GM18508 (cell line): ENCODE measurements around the gene DOCK3.
"Not testable (repeated sequence)": the region's sequence is repeated elsewhere in the genome, so short reads cannot be mapped to it uniquely, and the experiment has no call there.

ENCODE experiments used
- ATAC-seq: cut with Tn5 transposase; IDR thresholded peaks from one replicate; pipeline ENCODE4 v1.9.1; 2021; ENCODE audit warnings: moderate number of reproducible peaks; ENCODE audit not compliant: insufficient read depth, unreplicated experiment

The DOCK3 gene

DNA sequence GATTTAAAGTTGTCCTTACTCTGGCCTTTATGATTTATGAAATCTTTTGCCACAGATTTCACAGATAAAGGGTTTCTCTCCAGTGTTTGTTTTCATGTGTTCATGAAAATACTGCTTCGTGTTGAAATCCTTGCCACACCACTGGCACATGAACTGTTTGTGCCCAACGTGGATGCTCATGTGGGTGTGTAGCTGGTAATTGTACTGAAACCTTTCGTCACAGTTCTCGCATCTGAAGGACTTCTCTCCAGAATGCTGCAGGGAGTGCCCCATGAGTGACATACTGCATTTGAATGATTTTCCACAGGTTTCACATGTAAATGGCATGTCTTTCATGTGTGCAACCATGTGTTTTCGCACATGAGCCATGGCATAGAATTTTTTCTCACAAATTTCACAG lies 111.9 kb downstream of the DOCK3 start:
- ATAC-seq, result no peak

DNA sequence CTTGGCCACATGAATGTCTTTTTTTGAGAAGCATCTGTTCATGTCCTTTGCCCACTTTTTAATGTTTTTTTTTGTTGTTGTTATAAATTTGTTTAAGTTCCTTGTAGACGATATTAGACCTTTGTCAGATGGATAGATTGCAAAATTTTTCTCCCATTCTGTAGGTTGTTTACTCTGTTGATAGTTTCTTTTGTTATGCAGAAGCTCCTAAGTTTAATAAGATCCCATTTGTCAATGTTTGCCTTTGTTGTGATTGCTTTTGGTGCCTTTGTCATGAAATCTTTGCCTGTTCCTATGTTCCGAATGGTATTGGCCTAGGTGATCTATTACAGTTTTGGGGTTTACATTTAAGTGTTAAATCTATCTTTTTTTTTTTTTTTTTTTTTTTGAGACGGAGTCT lies 116.2 kb downstream of the DOCK3 start:
- ATAC-seq, result not testable (repeated sequence)

DNA sequence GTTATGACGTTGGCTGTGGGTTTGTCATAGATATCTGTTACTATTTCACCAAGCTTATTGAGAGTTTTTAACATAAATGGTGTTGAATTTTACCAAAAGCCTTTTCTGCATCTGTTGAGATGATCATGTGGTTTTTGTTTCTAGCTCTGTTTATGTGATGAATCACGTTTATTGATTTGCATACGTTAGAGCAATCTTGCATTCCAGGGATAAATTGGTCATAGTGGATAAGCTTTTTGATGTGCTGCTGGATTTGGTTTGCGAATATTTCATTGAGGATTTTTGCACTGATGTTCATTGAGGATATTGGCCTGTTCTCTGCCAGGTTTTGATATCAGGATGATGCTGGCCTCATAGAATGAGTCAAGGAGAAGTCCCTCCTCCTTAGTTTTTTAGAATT lies 117.8 kb downstream of the DOCK3 start:
- ATAC-seq, result no peak

DNA sequence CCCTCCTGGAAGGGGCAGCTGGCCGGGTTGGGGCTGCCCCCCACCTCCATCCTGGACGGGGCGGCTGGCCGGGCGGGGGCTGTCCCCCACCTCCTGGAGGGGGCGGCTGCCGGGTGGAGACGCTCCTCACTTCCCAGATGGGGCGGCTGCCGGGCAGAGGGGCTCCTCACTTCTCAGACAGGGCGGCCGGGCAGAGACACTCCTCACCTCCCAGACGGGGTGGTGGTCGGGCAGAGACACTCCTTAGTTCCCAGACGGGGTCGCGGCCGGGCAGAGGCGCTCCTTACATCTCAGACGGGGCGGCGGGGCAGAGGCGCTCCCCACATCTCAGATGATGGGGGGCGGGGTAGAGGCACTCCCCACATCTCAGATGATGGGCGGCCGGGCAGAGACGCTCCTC lies 129.1 kb downstream of the DOCK3 start:
- ATAC-seq, result not testable (repeated sequence)

DNA sequence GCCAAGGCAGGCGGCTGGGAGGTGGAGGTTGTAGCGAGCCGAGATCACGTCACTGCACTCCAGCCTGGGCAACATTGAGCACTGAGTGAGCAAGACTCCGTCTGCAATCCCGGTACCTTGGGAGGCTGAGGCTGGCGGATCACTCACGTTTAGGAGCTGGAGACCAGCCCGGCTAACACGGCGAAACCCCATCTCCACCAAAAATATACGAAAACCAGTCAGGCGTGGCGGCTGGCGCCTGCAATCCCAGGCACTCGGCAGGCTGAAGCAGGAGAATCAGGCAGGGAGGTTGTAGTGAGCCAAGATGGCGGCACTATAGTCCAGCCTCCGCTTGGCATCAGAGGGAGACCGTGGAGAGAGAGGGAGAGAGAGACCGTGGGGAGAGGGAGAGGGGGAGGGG lies 129.6 kb downstream of the DOCK3 start:
- ATAC-seq, result not testable (repeated sequence)

DNA sequence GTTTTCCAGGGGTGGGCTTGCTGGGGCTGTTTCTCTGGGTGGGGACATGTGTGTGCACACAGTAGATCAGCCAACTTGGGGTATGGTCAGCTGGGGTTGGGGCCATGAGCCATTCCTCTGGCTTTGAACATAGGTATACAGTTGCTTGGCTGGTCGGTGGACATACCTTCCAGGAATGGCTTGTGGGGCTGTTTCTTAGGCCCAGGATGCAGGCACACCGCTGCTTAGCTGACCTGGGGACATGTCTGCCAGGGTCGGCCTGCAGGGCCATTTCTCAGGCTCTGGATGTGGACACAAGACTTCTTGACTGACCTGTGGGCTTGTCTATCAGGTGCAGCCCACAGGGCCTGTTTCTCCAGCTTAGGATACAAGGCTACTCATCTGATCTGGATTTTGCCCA lies 130.6 kb downstream of the DOCK3 start:
- no peak for ATAC-seq

DNA sequence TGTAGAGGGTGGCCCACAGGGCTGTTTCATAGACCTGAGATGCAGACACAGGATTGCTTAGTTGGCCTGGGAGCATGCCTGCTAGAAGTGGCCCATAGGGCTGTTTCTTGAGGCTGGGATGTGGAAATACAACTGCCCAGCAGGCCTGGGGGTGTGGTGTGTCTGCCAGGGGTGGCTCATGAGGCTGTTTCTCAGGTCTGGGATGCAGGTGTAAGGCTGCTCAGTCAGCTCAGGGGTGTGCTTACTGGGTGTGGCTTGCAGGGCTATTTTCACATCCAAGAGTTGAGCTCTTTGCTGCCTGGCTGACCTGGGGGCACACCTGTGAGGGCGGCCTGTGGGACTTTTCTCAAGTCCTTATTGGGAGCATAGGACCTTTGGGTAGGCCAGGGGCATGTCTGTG lies 131.3 kb downstream of the DOCK3 start:
- ATAC-seq, result no peak

DNA sequence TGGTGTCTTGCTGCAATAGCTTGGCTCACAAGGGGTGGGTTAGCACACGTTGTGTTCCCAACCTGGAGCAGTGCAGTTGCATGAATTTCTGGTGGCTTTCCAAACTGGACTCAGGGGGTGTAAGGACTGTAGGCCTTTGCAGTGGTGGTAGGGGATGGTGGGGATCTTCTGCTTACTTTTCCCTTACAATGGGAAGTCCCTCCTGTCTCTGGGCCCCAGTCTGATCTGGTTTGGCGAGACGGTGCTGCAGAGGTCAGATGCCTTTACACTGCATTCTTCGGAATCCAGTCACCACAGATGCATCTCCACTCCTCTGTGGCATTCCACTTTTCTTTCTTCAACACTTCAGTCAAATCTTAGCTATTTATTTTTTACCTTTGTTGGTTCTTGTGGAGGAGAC lies 132.1 kb downstream of the DOCK3 start:
- ATAC-seq, result no peak

DNA sequence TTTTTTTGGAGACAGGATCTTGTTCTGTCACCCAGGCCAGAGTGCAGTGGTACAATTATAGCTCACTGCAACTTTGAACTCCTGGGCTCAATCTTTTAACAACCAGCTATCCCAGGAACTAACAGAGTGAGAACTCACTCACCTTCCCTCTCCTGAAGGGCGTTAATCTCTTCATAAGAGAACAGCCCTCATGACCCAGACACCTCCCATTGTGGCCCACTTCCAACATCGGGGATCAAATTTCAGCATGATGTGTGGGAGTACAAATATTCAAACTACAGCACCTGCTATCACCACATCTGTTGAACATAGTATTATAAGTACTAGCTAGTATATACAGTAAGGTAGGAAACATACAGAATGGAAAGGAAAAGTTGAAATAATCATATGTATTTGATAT lies 132.5 kb downstream of the DOCK3 start:
- no peak for ATAC-seq

DNA sequence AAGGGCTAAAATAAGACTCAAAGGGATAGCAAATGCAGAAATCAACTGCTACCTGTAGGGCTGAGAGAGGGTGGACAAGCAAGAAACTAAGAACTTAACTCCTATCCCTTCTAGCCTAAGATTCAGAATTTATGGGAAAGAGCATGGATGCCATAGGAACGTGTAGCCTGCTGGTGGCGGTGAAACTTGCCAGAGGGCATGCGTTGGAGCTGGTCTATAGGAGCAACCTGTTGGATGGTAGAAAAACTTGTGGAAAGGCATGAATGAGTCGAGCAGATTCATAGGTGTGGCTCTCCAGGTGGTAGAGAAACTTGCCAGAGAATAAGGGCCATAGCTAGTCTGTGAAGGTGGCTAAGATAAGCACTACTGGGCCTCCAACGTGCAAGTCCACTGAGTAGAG lies 137.2 kb downstream of the DOCK3 start:
- ATAC-seq, result no peak

DNA sequence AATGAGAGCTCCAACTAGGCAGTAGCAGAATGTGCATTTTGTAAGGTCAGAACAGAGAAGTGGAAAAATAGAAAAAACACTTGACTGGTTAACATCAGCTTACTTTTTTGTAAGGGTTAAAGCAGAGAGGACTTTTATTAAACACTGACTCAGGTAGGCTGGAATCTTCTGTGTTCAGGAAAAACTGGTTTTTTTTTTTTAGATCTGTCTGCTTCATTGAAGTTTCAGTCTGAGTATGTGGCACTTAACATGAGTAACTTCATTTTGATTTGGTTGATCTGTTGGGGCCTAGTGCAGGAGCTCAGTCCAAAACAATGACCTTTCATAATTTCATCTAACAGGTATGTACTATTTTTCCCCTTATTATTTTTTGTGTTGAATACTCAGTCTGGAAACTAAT lies 141.1 kb downstream of the DOCK3 start:
- no peak for ATAC-seq

DNA sequence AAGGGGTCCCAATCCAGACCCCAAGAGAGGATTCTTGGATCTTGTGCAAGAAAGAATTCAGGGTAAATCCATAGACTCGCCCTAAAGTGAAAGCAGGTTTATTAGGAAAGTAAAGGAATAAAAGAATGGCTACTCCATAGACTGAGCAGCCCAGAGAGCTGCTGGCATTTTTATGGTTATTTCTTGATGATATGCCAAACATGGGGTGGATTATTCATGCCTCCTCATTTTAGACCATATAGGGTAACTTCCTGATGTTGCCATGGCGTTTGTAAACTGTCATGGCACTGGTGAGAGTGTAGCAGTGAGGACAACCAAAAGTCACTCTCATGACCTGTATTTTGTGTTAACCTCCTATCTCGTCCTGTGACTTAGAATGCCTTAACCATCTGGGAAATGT lies 142.2 kb downstream of the DOCK3 start:
- ATAC-seq, result no peak

DNA sequence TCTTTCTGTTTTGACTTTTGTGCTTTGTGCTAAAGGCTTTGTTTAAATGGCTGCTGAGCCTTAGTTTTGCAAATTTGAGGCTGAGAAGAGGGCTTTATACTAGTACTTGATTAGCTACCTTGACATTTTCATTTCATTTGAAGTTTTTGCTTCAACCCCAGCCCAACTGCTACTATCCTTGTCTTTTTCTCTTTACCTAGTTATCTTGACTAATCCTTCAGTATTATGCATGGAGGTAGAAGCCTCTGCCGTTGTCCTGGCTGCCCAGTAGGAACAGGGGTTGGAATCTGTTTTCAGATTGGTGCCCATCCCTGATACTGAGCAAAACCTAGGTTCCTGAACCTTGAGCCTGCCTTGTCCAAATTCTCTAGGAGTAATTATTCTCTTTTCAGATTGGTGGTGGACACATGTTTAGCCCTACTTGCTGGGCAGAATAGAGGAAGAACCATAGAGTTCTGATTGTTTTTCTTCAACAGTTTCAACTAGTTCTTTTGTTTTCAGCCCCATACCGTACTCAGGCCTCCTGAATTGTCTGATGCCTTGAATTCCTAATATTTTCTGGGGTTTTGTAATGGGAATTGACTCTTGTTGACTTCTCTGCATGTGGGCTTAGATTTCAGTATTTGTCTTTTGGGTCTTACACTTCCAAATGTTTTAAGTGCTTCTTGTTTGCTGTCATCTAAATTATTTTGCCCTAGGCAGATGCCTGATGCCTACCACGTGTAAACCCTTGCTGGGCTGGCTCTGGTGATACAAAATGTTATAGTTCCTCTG lies 143.2 kb downstream of the DOCK3 start:
- no peak for ATAC-seq

DNA sequence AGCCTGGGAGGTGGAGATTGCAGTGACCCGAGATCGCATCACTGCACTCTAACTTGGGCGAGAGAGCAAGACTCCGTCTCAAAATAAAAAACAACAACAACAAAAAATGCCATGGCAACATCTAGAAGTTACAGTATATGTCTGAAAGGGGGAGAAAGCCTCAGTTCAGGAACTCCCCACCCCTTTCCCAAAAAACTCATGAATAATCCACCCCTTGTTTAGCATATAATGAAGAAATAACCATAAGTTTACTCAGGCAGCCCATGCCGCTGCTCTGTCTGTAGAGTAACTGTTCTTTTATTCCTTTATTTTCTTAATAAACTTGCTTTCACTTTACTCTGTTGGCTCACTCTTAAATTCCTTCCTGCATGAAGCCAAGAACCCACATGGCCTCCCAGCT lies 145.2 kb downstream of the DOCK3 start:
- ATAC-seq, result no peak

DNA sequence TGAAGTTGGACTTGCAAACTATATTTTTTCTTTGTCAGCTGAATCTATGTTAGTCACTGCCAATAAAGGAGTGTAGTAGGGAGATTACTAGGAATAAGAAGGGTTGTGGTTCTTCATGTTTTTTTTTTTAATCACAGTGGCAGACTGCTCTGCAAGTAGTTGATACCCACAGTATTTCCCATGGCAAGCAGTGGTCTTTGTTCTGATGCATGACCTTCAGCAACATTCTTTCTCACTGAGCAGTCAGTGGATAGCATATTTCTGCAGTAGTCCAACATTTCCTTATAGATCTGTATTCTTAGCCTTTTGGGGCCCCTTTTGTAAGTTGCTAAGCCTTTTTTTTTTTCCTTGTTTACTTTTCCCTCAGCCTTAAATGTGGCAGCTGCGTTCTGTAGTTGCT lies 151.1 kb downstream of the DOCK3 start:
- ATAC-seq, result no peak

DNA sequence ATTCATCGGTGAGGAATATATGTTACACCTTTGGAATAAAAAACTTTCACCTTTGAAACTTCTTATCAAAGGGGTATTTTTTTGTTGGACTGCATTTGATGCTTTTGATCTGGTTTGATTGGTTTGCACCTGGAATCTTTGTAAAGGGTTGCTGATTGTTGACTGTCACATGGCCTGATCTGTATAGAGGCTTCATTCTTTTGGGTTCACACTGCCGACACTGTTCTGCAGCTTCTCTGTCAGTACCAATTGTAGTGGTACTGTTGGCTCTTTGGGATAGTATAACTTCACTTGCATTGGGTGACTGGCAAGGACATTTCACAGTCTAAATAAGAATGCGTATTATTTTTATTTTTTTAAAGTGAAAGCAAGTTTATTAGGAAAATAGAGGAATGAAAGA lies 155.7 kb downstream of the DOCK3 start:
- ATAC-seq, result no peak

DNA sequence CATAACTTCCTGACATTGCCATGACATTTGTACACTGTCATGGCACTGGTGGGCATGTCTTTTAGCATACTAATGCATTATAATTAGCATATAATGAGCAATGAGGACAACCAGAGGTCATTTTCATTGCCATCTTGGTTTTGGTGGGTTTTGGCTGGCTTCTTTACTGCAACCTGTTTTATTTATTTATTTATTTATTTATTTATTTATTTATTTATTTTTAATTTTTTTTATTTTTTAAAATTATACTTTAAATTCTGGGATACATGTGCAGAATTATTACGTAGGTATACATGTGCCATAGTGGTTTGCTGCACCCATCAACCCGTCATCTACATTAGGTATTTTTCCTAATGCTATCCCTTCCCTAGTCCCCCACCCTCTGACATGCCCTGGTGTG lies 156.3 kb downstream of the DOCK3 start:
- ATAC-seq, result not testable (repeated sequence)

DNA sequence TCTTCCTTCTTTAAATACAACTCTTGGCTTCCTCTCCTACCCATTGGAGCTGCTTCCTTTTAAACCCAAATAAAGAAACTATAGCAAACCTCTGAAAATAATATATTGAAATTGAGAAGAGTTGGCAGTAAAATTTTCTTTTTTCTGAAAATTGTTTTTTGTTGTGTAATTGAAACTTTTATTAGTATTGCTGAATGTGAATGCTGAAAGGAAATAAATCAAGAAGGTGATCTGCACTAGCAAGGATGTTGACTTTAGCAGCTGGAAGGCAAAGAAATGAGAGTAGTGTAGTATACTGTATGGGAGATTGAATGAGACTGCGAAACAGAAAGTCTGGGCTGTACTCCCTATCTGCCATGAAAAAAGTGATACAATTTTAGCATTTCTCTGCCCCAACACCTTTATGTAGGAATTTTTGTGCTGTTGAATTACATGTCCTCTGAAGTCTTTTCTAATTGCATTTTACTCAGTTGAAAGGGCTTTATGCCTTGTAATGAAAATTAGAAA lies 166.3 kb downstream of the DOCK3 start:
- no peak for ATAC-seq

DNA sequence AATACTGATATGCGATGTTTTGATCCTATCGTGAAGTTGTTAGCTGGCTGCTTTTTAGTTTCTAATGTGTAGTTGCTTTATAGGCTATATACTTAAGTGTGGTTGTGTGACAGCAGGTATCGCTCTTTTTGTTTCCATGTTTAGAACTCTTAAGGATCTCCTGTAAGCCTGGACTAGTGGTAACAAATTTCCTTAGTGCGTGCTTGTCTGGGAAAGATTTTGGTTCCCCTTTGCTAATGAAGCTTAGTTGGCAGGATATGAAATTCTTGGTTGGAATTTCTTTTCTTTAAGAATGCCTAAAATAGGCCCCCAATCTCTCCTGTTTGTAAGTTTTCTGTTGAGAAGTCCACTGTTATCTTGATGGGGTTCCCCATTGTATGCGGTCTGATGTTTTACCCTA lies 173.6 kb downstream of the DOCK3 start:
- ATAC-seq, result no peak

DNA sequence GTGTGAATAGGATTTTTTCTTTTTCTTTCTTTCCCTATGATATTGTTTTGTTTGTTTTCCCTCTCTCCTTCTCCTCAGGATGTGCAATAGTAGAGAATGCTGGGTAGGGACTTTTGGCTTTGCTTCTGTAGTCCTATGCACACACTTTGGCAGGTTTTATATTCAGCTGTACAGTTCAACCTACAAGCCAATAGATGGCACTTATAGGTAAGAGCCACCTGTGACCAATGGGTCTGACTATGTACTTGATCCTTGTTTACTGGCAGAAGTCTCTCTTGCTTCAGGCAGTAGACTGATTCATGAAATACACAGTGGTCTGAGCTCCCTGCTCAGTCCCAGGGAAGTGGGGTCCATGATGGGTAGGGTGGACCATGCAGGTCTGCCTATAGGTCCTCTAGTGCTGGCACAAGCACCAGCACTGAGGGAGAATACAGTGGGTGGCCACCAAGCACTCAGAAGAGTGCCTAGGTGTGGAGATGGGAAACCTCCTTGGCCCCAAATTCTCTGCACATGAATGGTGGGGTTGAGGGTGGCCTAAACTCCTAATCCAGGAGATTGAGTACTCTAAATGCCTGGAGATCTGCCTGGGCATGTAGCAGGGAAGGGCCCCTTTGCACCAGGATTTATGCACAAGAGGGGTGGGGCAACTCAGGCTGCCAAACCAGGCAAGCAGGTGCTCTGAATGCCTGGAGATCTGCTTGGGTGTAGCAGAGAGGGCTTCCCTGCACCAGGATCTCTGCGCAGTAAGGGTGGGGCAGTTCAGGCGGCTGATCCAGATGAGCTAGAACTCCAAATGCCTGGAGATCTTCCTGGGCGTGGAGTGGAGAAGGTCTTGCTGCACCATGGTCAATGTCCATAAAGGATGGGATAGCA lies 176.1 kb downstream of the DOCK3 start:
- ATAC-seq, result no peak

DNA sequence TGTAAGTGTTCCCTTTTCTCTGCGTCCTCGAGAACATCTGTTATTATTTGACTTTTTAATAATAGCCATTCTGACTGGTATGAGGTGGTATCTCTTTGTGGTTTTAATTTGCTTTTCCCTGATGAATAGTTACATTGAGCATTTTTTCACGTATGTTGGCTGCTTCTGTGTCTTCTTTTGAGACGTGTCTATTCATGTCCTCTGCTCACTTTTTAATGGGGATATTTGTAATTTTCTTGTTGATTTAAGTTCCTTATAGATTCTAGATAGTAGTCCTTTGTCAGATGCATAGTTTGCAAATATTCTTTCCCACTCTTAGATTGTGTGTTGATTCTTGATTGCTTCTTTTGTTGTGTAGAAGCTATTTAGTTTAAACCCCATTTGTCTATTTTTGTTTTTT lies 179.2 kb downstream of the DOCK3 start:
- ATAC-seq, result no peak

DNA sequence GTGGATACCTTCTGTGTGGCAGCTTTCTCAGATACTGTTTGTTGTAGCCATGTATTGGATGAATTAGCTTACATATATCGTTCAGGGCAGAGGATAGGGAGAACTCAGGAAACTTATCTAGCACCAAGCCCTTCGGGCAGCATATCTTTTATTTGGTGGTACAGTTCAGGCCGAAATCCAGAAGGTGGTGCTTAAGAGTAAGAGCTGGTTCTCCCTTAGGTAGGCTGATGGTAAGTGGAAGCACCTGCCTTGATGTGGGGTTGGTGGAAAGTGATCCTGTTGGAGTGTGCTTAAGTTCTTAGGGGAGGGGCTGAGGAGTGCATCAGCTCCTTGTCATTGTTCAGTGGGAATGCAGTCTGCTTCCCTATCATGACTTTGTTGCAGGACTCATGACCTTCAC lies 187.5 kb downstream of the DOCK3 start:
- ATAC-seq, result no peak
